ENCODE measurements around the gene KRTAP22-2. TPM values are rescaled to one million over a fixed set of nuclear protein-coding genes. Genes with fewer than 3 reads are reported as not detected.

KRTAP22-2 gene
- not detected in 2 replicates for total RNA-seq (2021)
- long read RNA-seq: 0 reads

GRCh38 chr21:30590297-30590696 is at the start of gene KRTAP22-2:
Gene KRTAP22-2, minus strand, starts transcription at chr21:30590397.
- H3K4me1 Mint-ChIP-seq: no peaks in the 10 kb centered on the region

More at GRCh38 chr21:30590297-30590696, at the start of gene KRTAP22-2:
- no peak within 1 kb of the TSS for H3K4me2 ChIP-seq (ENCODE audit: insufficient read depth, insufficient read length, low read length)
- H3K23me2 ChIP-seq (ENCODE audit: insufficient read length, low read depth, low read length, poor library complexity, severe bottlenecking): no peaks in the 10 kb centered on the region
- H3K9me3 ChIP-seq (ENCODE audit: control insufficient read depth, low read depth, low read length): no peaks in the 10 kb centered on the region
- H3K36me3 Mint-ChIP-seq (ENCODE audit: insufficient read depth in 1 of 3, low read depth in 3 of 3): peaks cover 0 to 5% (median 0%) of the 10 kb centered on the region in 3 experiments; a peak in 1 of 7 replicates
- no peak within 1 kb of the TSS for H2BK15ac ChIP-seq (ENCODE audit: low read depth, low read length)
- no peak within 1 kb of the TSS for H3K14ac ChIP-seq (ENCODE audit: insufficient read depth, low read length)
- H4K8ac ChIP-seq (replicated peaks; ENCODE audit: insufficient read length, low read depth, low read length): no peak within 1 kb of the TSS
- no peaks in the 10 kb centered on the region for H3K79me1 ChIP-seq (ENCODE audit: insufficient read depth, low read depth, low read length, poor library complexity, severe bottlenecking)
- no peaks in the 10 kb centered on the region for H4K20me1 ChIP-seq (ENCODE audit: control insufficient read depth, insufficient read depth, insufficient read length)
- no peaks in the 10 kb centered on the region for H3K79me2 ChIP-seq (ENCODE audit: insufficient read depth, low read length)
- H3T11ph ChIP-seq (ENCODE audit: low read length): no peak within 1 kb of the TSS
- no peak within 1 kb of the TSS for H3K4me3 Mint-ChIP-seq
- H2AK5ac ChIP-seq (ENCODE audit: insufficient read length, low read length): no peak within 1 kb of the TSS
- H3K27me3 Mint-ChIP-seq (ENCODE audit: low read depth): no peaks in the 10 kb centered on the region
- no peak for DNase-seq
- no peak within 1 kb of the TSS for H2BK120ac ChIP-seq (ENCODE audit: low read depth, low read length, poor library complexity, severe bottlenecking)
- no peak within 1 kb of the TSS for H2BK20ac ChIP-seq (ENCODE audit: low read depth, low read length, poor library complexity, severe bottlenecking)
- no peak within 1 kb of the TSS for H3K4ac ChIP-seq (ENCODE audit: low read depth, low read length)
- H2BK5ac ChIP-seq (ENCODE audit: insufficient read length, low read length): no peak within 1 kb of the TSS
- no peak within 1 kb of the TSS for H3K27ac Mint-ChIP-seq
- no peak within 1 kb of the TSS for H2AFZ ChIP-seq (ENCODE audit: low read length)
- no peaks in the 10 kb centered on the region for H3K27me3 ChIP-seq (ENCODE audit: insufficient read depth, low read length)
- no peak within 1 kb of the TSS for H3K9ac ChIP-seq (ENCODE audit: extremely low read depth, insufficient read length, low read length)
- no peak within 1 kb of the TSS for H4K91ac ChIP-seq (ENCODE audit: insufficient read length, low read depth, low read length)
- TF ChIP-seq CTCF (conservative IDR thresholded peaks at IDR 0.05): no peak
- H3K18ac ChIP-seq (ENCODE audit: insufficient read length, low read depth, low read length): no peak within 1 kb of the TSS
- H3K56ac ChIP-seq (ENCODE audit: insufficient read length, low read depth, low read length): no peak within 1 kb of the TSS
- H3K27ac ChIP-seq (ENCODE audit: insufficient read length, low read depth, low read length): no peak within 1 kb of the TSS
- no peak within 1 kb of the TSS for H2BK12ac ChIP-seq (ENCODE audit: insufficient read length, low read depth, low read length)
- H3K9me3 Mint-ChIP-seq: peaks cover 0 to 20% of the 10 kb centered on the region in 2 experiments; a peak in 1 of 5 replicates
- no peak within 1 kb of the TSS for H3K23ac ChIP-seq (ENCODE audit: insufficient read length, low read depth, low read length)
- H3K4me1 ChIP-seq (ENCODE audit: insufficient read depth, low read length): no peaks in the 10 kb centered on the region
- no peak within 1 kb of the TSS for H4K5ac ChIP-seq (ENCODE audit: insufficient read length, low read depth, low read length)

All from H9 (cell line).